Stomach (tissue), 4 donors: Measurements from ENCODE around the gene TK1.

Experiments used
- CTCF ChIP-seq, 7 experiments: fragments of 450-650 bp in 4 of 7; fragments of 200-600 bp in 3 of 7; sonication (generic) in 3 of 7; IDR thresholded peaks; one replicate each; pipeline ENCODE4 v1.5.1; 2016 to 2019; ENCODE audit warnings: antibody characterized with exemption in 7 of 7, control low read depth in 2 of 7, mild to moderate bottlenecking in 1 of 7
- EP300 ChIP-seq: sonication (generic); formaldehyde crosslinking; IDR thresholded peaks from one replicate; pipeline ENCODE4 v1.6.1; 2017; ENCODE audit warnings: antibody characterized with exemption
- POLR2A ChIP-seq, 4 donors: fragments of 450-650 bp; IDR thresholded peaks; one replicate each; pipeline ENCODE4 v1.6.1; 2016; ENCODE audit warnings: antibody characterized with exemption in 4 of 4, control low read depth in 2 of 4, mild to moderate bottlenecking in 1 of 4, moderate library complexity in 1 of 4

DNA sequence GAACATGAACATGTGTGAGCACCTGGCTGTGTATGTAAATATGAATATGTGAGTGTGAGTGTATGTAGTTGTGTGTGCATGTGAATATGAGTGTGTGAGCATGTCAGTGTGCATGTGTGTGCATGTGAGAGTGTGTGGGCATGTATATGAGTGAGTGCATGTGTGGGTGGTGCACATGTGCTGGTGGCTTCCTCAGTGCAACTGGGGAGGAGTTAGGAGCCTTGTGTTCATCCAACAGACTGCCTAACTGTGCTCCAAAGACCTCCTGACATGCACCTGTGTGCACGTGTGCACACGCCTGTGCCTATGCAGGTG is 46.0 kb upstream of the TK1 start:
- no peak for TF ChIP-seq POLR2A (IDR thresholded peaks at IDR 0.05)
- TF ChIP-seq CTCF (IDR thresholded peaks at IDR 0.05), result no peak
- no peak for TF ChIP-seq EP300
